H1 (cell line): ENCODE data around the gene DCUN1D2. TPM values are rescaled to one million over a fixed set of nuclear protein-coding genes. Genes with fewer than 3 reads are reported as not detected.

ENCODE experiments used
- CTCF ChIA-PET: fragments of 300-600 bp; sonication (Branson Sonifier 250); formaldehyde crosslinking; loops from one replicate; lab custom pipeline; 2021; ENCODE audit not compliant: partially characterized antibody; lab: Charles Lee
- POLR2A ChIA-PET: fragments of 300-600 bp; sonication (Branson Sonifier 250); formaldehyde crosslinking; loops from one replicate; lab custom pipeline; 2021; ENCODE audit warnings: inconsistent platforms; ENCODE audit not compliant: partially characterized antibody; lab: Charles Lee
- DNase-seq, 2 experiments: peaks; one replicate each; pipeline versions ENCODE4 v3.0.0 to v3.0.0-alpha.2; 2010 to 2022; ENCODE audit warnings: low spot score in 2 of 2, low read depth in 1 of 2, mixed read lengths in 1 of 2
- FAIRE-seq: peaks from 2 replicates; lab custom pipeline; 2011; peaks lifted over from hg19 to GRCh38; lab: Jason Lieb, UNC
- H2AFZ ChIP-seq: 2 replicates; pipeline ENCODE4 v1.8.1; 2012; ENCODE audit warnings: low read length, inconsistent platforms
- H2AK5ac ChIP-seq: 2 replicates; pipeline ENCODE4 v1.6.1; 2013; ENCODE audit warnings: low read depth, low read length
- H2BK120ac ChIP-seq: replicated peaks from 2 replicates; pipeline ENCODE3; 2013; ENCODE audit warnings: low read depth, low read length, inconsistent platforms
- H2BK12ac ChIP-seq: 2 replicates; pipeline ENCODE4 v1.6.1; 2013; ENCODE audit warnings: low read depth, low read length
- H2BK15ac ChIP-seq: 2 replicates; pipeline ENCODE4 v1.6.1; 2013; ENCODE audit warnings: low read length
- H2BK20ac ChIP-seq: 2 replicates; pipeline ENCODE4 v1.6.1; 2013; ENCODE audit warnings: low read length
- H2BK5ac ChIP-seq: 2 replicates; pipeline ENCODE4 v1.6.1; 2013; ENCODE audit warnings: low read depth, low read length
- H3K14ac ChIP-seq: 2 replicates; pipeline ENCODE4 v1.6.1; 2013; ENCODE audit warnings: inconsistent platforms; ENCODE audit not compliant: insufficient read length
- H3K18ac ChIP-seq: 2 replicates; pipeline ENCODE4 v1.6.1; 2013; ENCODE audit warnings: low read length; ENCODE audit errors: extremely low read depth
- H3K23ac ChIP-seq: 2 replicates; pipeline ENCODE4 v1.6.1; 2013; ENCODE audit warnings: inconsistent platforms; ENCODE audit not compliant: insufficient read length
- H3K23me2 ChIP-seq: 2 replicates; pipeline ENCODE4 v1.6.1; 2013; ENCODE audit warnings: low read depth, low read length
- H3K27ac ChIP-seq: 2 replicates; pipeline ENCODE4 v1.6.1; 2011; ENCODE audit warnings: low read depth, low read length, inconsistent platforms
- H3K27me3 ChIP-seq, 4 experiments: replicated peaks in 1 of 4; 1 replicate in 1 of 4; 2 replicates in 3 of 4; pipeline versions ENCODE4 v1.6.1 to v1.8.1; 2011 to 2013; ENCODE audit warnings: low read length in 3 of 4, mild to moderate bottlenecking in 3 of 4, inconsistent platforms in 2 of 4, mixed read lengths in 2 of 4, moderate library complexity in 1 of 4; ENCODE audit not compliant: control insufficient read depth in 3 of 4, insufficient read depth in 3 of 4; ENCODE audit errors: extremely low read depth in 1 of 4
- H3K36me3 ChIP-seq, 4 experiments: 2 replicates each; pipeline versions ENCODE4 v1.6.1 to v1.8.1; 2011 to 2013; ENCODE audit warnings: mild to moderate bottlenecking in 4 of 4, low read length in 3 of 4, moderate library complexity in 2 of 4, control low read depth in 1 of 4, inconsistent platforms in 1 of 4; ENCODE audit not compliant: insufficient read depth in 4 of 4, control insufficient read depth in 2 of 4
- H3K4ac ChIP-seq: replicated peaks from 2 replicates; pipeline ENCODE3; 2013; ENCODE audit warnings: low read length, low read depth, mixed read lengths, inconsistent platforms; ENCODE audit not compliant: insufficient read length
- H3K4me1 ChIP-seq, 4 experiments: replicated peaks in 1 of 4; 1 replicate in 1 of 4; 2 replicates in 3 of 4; pipeline versions ENCODE4 v1.6.1 to v1.8.1; 2011 to 2013; ENCODE audit warnings: low read length in 3 of 4, inconsistent platforms in 2 of 4, mixed read lengths in 1 of 4; ENCODE audit not compliant: insufficient read depth in 4 of 4, control insufficient read depth in 3 of 4
- H3K4me2 ChIP-seq, 2 experiments: 2 replicates each; pipeline versions ENCODE4 v1.6.1 to v1.8.1; 2011 to 2013; ENCODE audit warnings: low read depth in 2 of 2, low read length in 2 of 2, control low read depth in 1 of 2, inconsistent platforms in 1 of 2, mild to moderate bottlenecking in 1 of 2; ENCODE audit not compliant: insufficient read depth in 1 of 2
- H3K4me3 ChIP-seq, 4 experiments: fragments of 200-600, 300-600 bp in 1 of 4; sonication (generic), shearing (Covaris generic), sonication (Bioruptor Twin) in 1 of 4; 2 replicates each; pipeline versions ENCODE4 v1.5.1 to v1.8.1; 2011 to 2016; ENCODE audit warnings: low read length in 4 of 4, low read depth in 3 of 4, control low read depth in 2 of 4, inconsistent platforms in 2 of 4, mild to moderate bottlenecking in 2 of 4, mixed read lengths in 1 of 4, moderate library complexity in 1 of 4; ENCODE audit not compliant: insufficient read depth in 2 of 4; ENCODE audit errors: extremely low read depth in 1 of 4
- H3K56ac ChIP-seq: replicated peaks from 2 replicates; pipeline ENCODE3; 2013; ENCODE audit warnings: low read depth, mild to moderate bottlenecking, mixed read lengths, low read length, inconsistent platforms; ENCODE audit not compliant: insufficient read length
- H3K79me1 ChIP-seq: 2 replicates; pipeline ENCODE4 v1.6.1; 2013; ENCODE audit warnings: low read depth, low read length, control low read depth
- H3K79me2 ChIP-seq, 2 experiments: 2 replicates each; pipeline versions ENCODE4 v1.6.1 to v1.8.1; 2012 to 2013; ENCODE audit warnings: low read length in 2 of 2, mild to moderate bottlenecking in 2 of 2, inconsistent platforms in 1 of 2; ENCODE audit not compliant: insufficient read depth in 2 of 2, control insufficient read depth in 1 of 2
- H3K9ac ChIP-seq, 4 experiments: replicated peaks in 1 of 4; 1 replicate in 1 of 4; 2 replicates in 3 of 4; pipeline versions ENCODE4 v1.6.1 to v1.8.1; 2011 to 2013; ENCODE audit warnings: low read depth in 3 of 4, low read length in 3 of 4, control low read depth in 2 of 4, mild to moderate bottlenecking in 2 of 4, moderate library complexity in 2 of 4, inconsistent platforms in 1 of 4; ENCODE audit errors: extremely low read depth in 1 of 4
- H3K9me3 ChIP-seq, 2 experiments: 2 replicates each; pipeline versions ENCODE4 v1.6.1 to v1.8.1; 2012 to 2013; ENCODE audit warnings: mild to moderate bottlenecking in 2 of 2, moderate library complexity in 2 of 2, control low read depth in 1 of 2, inconsistent platforms in 1 of 2, low read depth in 1 of 2, low read length in 1 of 2, mixed read lengths in 1 of 2; ENCODE audit not compliant: insufficient read depth in 2 of 2
- H4K20me1 ChIP-seq, 2 experiments: replicated peaks in 1 of 2; 2 replicates each; pipeline versions ENCODE3 to v1.8.1; 2011 to 2013; ENCODE audit warnings: inconsistent platforms in 2 of 2, low read length in 2 of 2, mild to moderate bottlenecking in 1 of 2; ENCODE audit not compliant: insufficient read depth in 2 of 2, control insufficient read depth in 1 of 2
- H4K5ac ChIP-seq: 2 replicates; pipeline ENCODE4 v1.6.1; 2013; ENCODE audit warnings: low read length, low read depth, mixed read lengths, inconsistent platforms; ENCODE audit not compliant: insufficient read length
- H4K8ac ChIP-seq: 2 replicates; pipeline ENCODE4 v1.8.0; 2013; ENCODE audit warnings: mild to moderate bottlenecking, moderate library complexity, low read length, inconsistent platforms; ENCODE audit not compliant: insufficient read depth; ENCODE audit errors: extremely low read depth
- H4K91ac ChIP-seq: replicated peaks from 2 replicates; pipeline ENCODE3; 2013; ENCODE audit warnings: low read length, mixed read lengths, inconsistent platforms; ENCODE audit not compliant: insufficient read length
- ATF2 ChIP-seq: IDR thresholded peaks from 2 replicates; pipeline ENCODE4 v1.6.1; 2012; ENCODE audit warnings: low read length, inconsistent platforms
- ATF3 ChIP-seq: IDR thresholded peaks from 2 replicates; pipeline ENCODE4 v1.6.1; 2011; ENCODE audit warnings: low read depth, mild to moderate bottlenecking, low read length; ENCODE audit not compliant: insufficient read depth
- BCL11A ChIP-seq, 2 experiments: IDR thresholded peaks; one replicate each; pipeline ENCODE4 v1.6.1; 2011; ENCODE audit warnings: low read depth in 2 of 2, low read length in 2 of 2, mild to moderate bottlenecking in 2 of 2
- BRCA1 ChIP-seq: IDR thresholded peaks from 2 replicates; pipeline ENCODE4 v1.6.1; 2012; ENCODE audit warnings: low read depth, low read length, improper control_type of control experiment
- CREB1 ChIP-seq: IDR thresholded peaks from 2 replicates; pipeline ENCODE4 v1.6.1; 2012; ENCODE audit warnings: inconsistent platforms
- HDAC6 ChIP-seq: IDR thresholded peaks from one replicate; pipeline ENCODE4 v1.7.1; 2012; ENCODE audit warnings: low read depth, mild to moderate bottlenecking, inconsistent platforms, low read length, moderate library complexity
- KDM4A ChIP-seq: IDR thresholded peaks from one replicate; pipeline ENCODE4 v1.7.1; 2012; ENCODE audit warnings: low read depth, mild to moderate bottlenecking, moderate library complexity, low read length, inconsistent platforms; ENCODE audit not compliant: severe bottlenecking
- KDM5A ChIP-seq: fragments of 200-600 bp; IDR thresholded peaks from 2 replicates; pipeline ENCODE4 v1.7.1; 2012; ENCODE audit warnings: mild to moderate bottlenecking, low read length, inconsistent platforms, mixed read lengths
- MAFK ChIP-seq: IDR thresholded peaks from 2 replicates; pipeline ENCODE4 v1.6.1; 2012; ENCODE audit warnings: low read depth, mild to moderate bottlenecking, improper control_type of control experiment, low read length
- POLR2AphosphoS5 ChIP-seq: IDR thresholded peaks from 2 replicates; pipeline ENCODE4 v1.6.1; 2011; ENCODE audit warnings: low read depth, low read length
- RBBP5 ChIP-seq: IDR thresholded peaks from 2 replicates; pipeline ENCODE4 v1.7.1; 2012; ENCODE audit warnings: low read depth, mild to moderate bottlenecking, inconsistent platforms, low read length, moderate library complexity, borderline replicate concordance
- TAF1 ChIP-seq: IDR thresholded peaks from 2 replicates; pipeline ENCODE4 v1.6.1; 2011; ENCODE audit warnings: mild to moderate bottlenecking, low read depth, low read length
- TEAD4 ChIP-seq: IDR thresholded peaks from 2 replicates; pipeline ENCODE4 v1.6.1; 2012; ENCODE audit warnings: low read depth, low read length, inconsistent platforms, mixed read lengths
- WGBS, 2 experiments: shearing (Covaris generic) in 1 of 2; methylation state at CpG; one replicate each; pipeline versions ENCODE4 v1.1.6 to v1.1.7; 2013 to 2015; ENCODE audit warnings: low lambda C conversion rate in 2 of 2, mixed read lengths in 2 of 2, inconsistent platforms in 1 of 2, low coverage in 1 of 2, missing lambda C conversion rate in 1 of 2; ENCODE audit not compliant: insufficient replicate concordance in 2 of 2, insufficient coverage in 1 of 2, insufficient read length in 1 of 2; ENCODE audit errors: extremely low coverage in 1 of 2, missing lambda C conversion rate in 1 of 2; 5-methylcytosine and 5-hydroxymethylcytosine counted together
- polyA plus RNA-seq, 7 experiments: library from polyadenylated mRNA; depleted of rRNA in 3 of 7; stranded (reverse) in 5 of 7; unstranded in 2 of 7; fragments of >200 nt in 5 of 7; fragments of 200-250 nt in 2 of 7; gene quantifications; 1 replicate in 5 of 7; 2 replicates in 1 of 7; 4 replicates in 1 of 7; pipeline versions ENCODE4 v1.2.1 to v1.2.3, GENCODE V29; 2011 to 2013; ENCODE audit warnings: missing spikeins in 2 of 7, mixed read lengths in 2 of 7
- total RNA-seq: library from RNA; stranded (reverse); fragmentation: NEBNext Ultra II Directional; extraction: Animal tissue kit (Norgen Biotek cat#: 25700); gene quantifications from 2 replicates; pipeline ENCODE4 v1.2.1, GENCODE V29; 2021

The DCUN1D2 gene
- total and polyA plus RNA-seq, 2 of the 8 experiments (the other 6 are each of a cell fraction or from before 2014, with no cell fraction given), result 19.5 to 35.3 TPM

GRCh38 chr13:113442985-113443362 is 47.5 kb downstream of the DCUN1D2 start:
- Histone ChIP-seq H4K20me1 (peaks cover 0 to 2% of the 10 kb centered on the region in 2 experiments), H3K56ac (no peak overlapping the region), H2AFZ (no peak overlapping the region), H4K8ac (no peak overlapping the region), H3K27me3 (no peaks in the 10 kb centered on the region), H3K4me3 (no peak overlapping the region), H3K79me1 (no peaks in the 10 kb centered on the region), H3K79me2 (no peaks in the 10 kb centered on the region), H3K4me2 (no peak overlapping the region), H3K23me2 (no peaks in the 10 kb centered on the region), H3K23ac (no peak overlapping the region), H3K36me3 (peaks cover 0 to 2% (median 0%) of the 10 kb centered on the region in 4 experiments; a peak in 1 of 8 replicates), H2BK5ac (no peak overlapping the region), H3K9ac (no peak overlapping the region), H3K9me3 (peaks cover 0 to 3% of the 10 kb centered on the region in 2 experiments; a peak in 2 of 4 replicates), H3K4ac (no peak overlapping the region), H3K4me1 (no peaks in the 10 kb centered on the region), H2BK15ac (no peak overlapping the region)
- WGBS, 2 experiments, result 75% methylated on average over 1 of the region's 1 CpG; no CpG with 5 or more reads in 1 of the 2 experiments
- CTCF ChIA-PET, result no interaction called here
- no peak for DNase-seq
- TF ChIP-seq TAF1 (no peak), POLR2AphosphoS5 (no peak), TEAD4 (no peak), KDM5A (no peak), MAFK (no peak), BRCA1 (no peak), HDAC6 (no peak), RBBP5 (no peak), KDM4A (no peak), ATF3 (no peak), ATF2 (no peak), BCL11A (IDR thresholded peaks at IDR 0.05; ENCODE audit: low read depth in 2 of 2, low read length in 2 of 2) (no peak), CREB1 (no peak)
- TF ChIP-seq, all 59 proteins: peak for 0
- POLR2A ChIA-PET, result no interaction called here
- Histone ChIP-seq H2BK120ac (no peak overlapping the region), H4K91ac (no peak overlapping the region), H2BK12ac (no peak overlapping the region), H4K5ac (no peak overlapping the region), H2BK20ac (no peak overlapping the region), H3K14ac (no peak overlapping the region), H3K18ac (no peak overlapping the region), H3K27ac (no peak overlapping the region), H2AK5ac (no peak overlapping the region)
- no peak for FAIRE-seq
